B cell (primary cell): ENCODE data around the gene LRSAM1. TPM values are rescaled to one million over a fixed set of nuclear protein-coding genes. Genes with fewer than 3 reads are reported as not detected.

ENCODE experiments used
- ATAC-seq: fragments of 200-7000 bp; cut with Tn5 transposase; one replicate; pipeline ENCODE4 v1.10.0; 2021; ENCODE audit warnings: low read depth, mild to moderate bottlenecking, moderate number of reproducible peaks, moderate library complexity
- CTCF ChIA-PET: fragments of 350-600 bp; sonication (Branson Sonifier 250); formaldehyde crosslinking; loops from one replicate; lab custom pipeline; 2021; ENCODE audit warnings: antibody characterized with exemption, inconsistent platforms; lab: Charles Lee
- POLR2A ChIA-PET: fragments of 350-600 bp; sonication (Branson Sonifier 250); formaldehyde crosslinking; loops from one replicate; lab custom pipeline; 2021; ENCODE audit warnings: antibody characterized with exemption; lab: Charles Lee
- DNase-seq: peaks from one replicate; pipeline ENCODE4 v3.0.0; 2013
- H2AFZ ChIP-seq: 2 replicates; pipeline ENCODE4 v1.6.1; 2012; ENCODE audit warnings: mild to moderate bottlenecking, low read depth, low read length; ENCODE audit not compliant: insufficient read depth, poor library complexity, severe bottlenecking
- H3K27ac ChIP-seq, 2 donors: 1 replicate in 1 of 2; 2 replicates in 1 of 2; pipeline ENCODE4 v1.5.1; 2012 to 2013; ENCODE audit warnings: low read length in 2 of 2, mild to moderate bottlenecking in 2 of 2, moderate library complexity in 1 of 2
- H3K27me3 ChIP-seq, 4 experiments: fragments of 200-600 bp in 1 of 4; sonication (generic) in 1 of 4; replicated peaks in 1 of 4; 1 replicate in 2 of 4; 2 replicates in 2 of 4; pipeline versions ENCODE4 v1.6.1 to v1.7.0; 2013 to 2016; ENCODE audit warnings: low read length in 3 of 4, mild to moderate bottlenecking in 2 of 4, mixed read lengths in 1 of 4, moderate library complexity in 1 of 4; ENCODE audit not compliant: insufficient read depth in 4 of 4, control insufficient read depth in 3 of 4; ENCODE audit errors: control extremely low read depth in 1 of 4
- H3K36me3 ChIP-seq, 2 experiments: replicated peaks in 1 of 2; 1 replicate in 1 of 2; 2 replicates in 1 of 2; pipeline versions ENCODE4 v1.6.1 to v1.7.1; 2013; ENCODE audit warnings: low read length in 1 of 2; ENCODE audit not compliant: insufficient read depth in 2 of 2, control insufficient read depth in 1 of 2; ENCODE audit errors: control extremely low read depth in 1 of 2, extremely low read depth in 1 of 2
- H3K4me1 ChIP-seq, 2 donors: fragments of 200-600 bp in 1 of 2; sonication (generic) in 1 of 2; 1 replicate in 1 of 2; 2 replicates in 1 of 2; pipeline versions ENCODE4 v1.5.1 to v1.6.1; 2013 to 2017; ENCODE audit warnings: low read length in 2 of 2; ENCODE audit not compliant: control insufficient read depth in 2 of 2, insufficient read depth in 2 of 2
- H3K4me2 ChIP-seq: replicated peaks from 2 replicates; pipeline ENCODE3; 2012; ENCODE audit warnings: mild to moderate bottlenecking, low read depth, low read length; ENCODE audit not compliant: poor library complexity, severe bottlenecking
- H3K4me3 ChIP-seq, 5 experiments: fragments of 200-600 bp in 1 of 5; sonication (generic) in 1 of 5; 1 replicate in 3 of 5; 2 replicates in 2 of 5; pipeline versions ENCODE4 v1.5.1 to v1.7.0; 2011 to 2016; ENCODE audit warnings: low read length in 4 of 5, mild to moderate bottlenecking in 4 of 5, low read depth in 2 of 5, control low read depth in 1 of 5, moderate library complexity in 1 of 5; ENCODE audit not compliant: insufficient read depth in 1 of 5; ENCODE audit errors: control extremely low read depth in 1 of 5, extremely low read depth in 1 of 5
- H3K79me2 ChIP-seq: fragments of 200-600 bp; sonication (generic); one replicate; pipeline ENCODE4 v1.6.0; 2016; ENCODE audit warnings: low read length; ENCODE audit not compliant: control insufficient read depth, insufficient read depth
- H3K9ac ChIP-seq: fragments of 200-600 bp; sonication (generic); 2 replicates; pipeline ENCODE4 v1.6.1; 2017; ENCODE audit warnings: mild to moderate bottlenecking, low read length, moderate library complexity
- H3K9me3 ChIP-seq, 3 donors: one replicate each; pipeline versions ENCODE4 v1.6.1 to v1.7.1; 2013; ENCODE audit warnings: low read length in 2 of 3; ENCODE audit not compliant: control insufficient read depth in 2 of 3, insufficient read depth in 1 of 3; ENCODE audit errors: control extremely low read depth in 1 of 3
- H4K20me1 ChIP-seq: 2 replicates; pipeline ENCODE4 v1.6.0; 2012; ENCODE audit warnings: mild to moderate bottlenecking, low read length; ENCODE audit not compliant: insufficient read depth, control insufficient read depth, poor library complexity, severe bottlenecking
- H3K27ac Mint-ChIP-seq: one replicate; pipeline ENCODE4 v1.8.0; 2021; ENCODE audit warnings: mixed read lengths
- H3K27me3 Mint-ChIP-seq: one replicate; pipeline ENCODE4 v1.8.0; 2021; ENCODE audit warnings: mixed read lengths
- H3K4me1 Mint-ChIP-seq: one replicate; pipeline ENCODE4 v1.8.0; 2021; ENCODE audit warnings: mixed read lengths
- H3K4me3 Mint-ChIP-seq: one replicate; pipeline ENCODE4 v1.8.0; 2021; ENCODE audit warnings: mixed read lengths
- H3K9me3 Mint-ChIP-seq: one replicate; pipeline ENCODE4 v1.8.0; 2022; ENCODE audit warnings: mixed read lengths; ENCODE audit not compliant: insufficient read depth
- CTCF ChIP-seq: fragments of 200-600 bp; IDR thresholded peaks from one replicate; pipeline ENCODE4 v1.8.0; 2022; ENCODE audit warnings: antibody characterized with exemption, mild to moderate bottlenecking
- EZH2 ChIP-seq: IDR thresholded peaks from 2 replicates; pipeline ENCODE4 v1.6.1; 2012; ENCODE audit warnings: borderline replicate concordance, low read depth, mild to moderate bottlenecking, moderate library complexity, low read length; ENCODE audit not compliant: insufficient read depth, poor library complexity, severe bottlenecking
- WGBS: methylation state at CpG from one replicate; pipeline ENCODE4 v1.1.5; 2013; ENCODE audit warnings: missing lambda C conversion rate; ENCODE audit not compliant: insufficient coverage; 5-methylcytosine and 5-hydroxymethylcytosine counted together
- intact Hi-C: fragments of 100-400 bp; cut with micrococcal nuclease; formaldehyde crosslinking; loops from one replicate; pipeline ENCODE4 v1.10.0; 2022
- polyA plus RNA-seq: library from polyadenylated mRNA; depleted of rRNA; stranded (reverse); fragments of >200 nt; gene quantifications from 2 replicates; pipeline ENCODE4 v1.2.3, GENCODE V29; 2012
- total RNA-seq, 2 donors: library from RNA; stranded (reverse); fragments of 120-200 nt in 1 of 2; gene quantifications; 1 replicate in 1 of 2; 2 replicates in 1 of 2; pipeline versions ENCODE4 v1.2.3 to v1.2.4, GENCODE V29; 2013 to 2022

LRSAM1 gene
- total and polyA plus RNA-seq, 2 donors (not counting 1 experiment from before 2014, with no cell fraction given): 30.6 to 39.8 TPM

GRCh38 chr9:127497656-127498290, 46.5 kb downstream of the LRSAM1 start:
- Histone ChIP-seq H3K9me3 (no peaks in the 10 kb centered on the region), H3K4me1 (no peaks in the 10 kb centered on the region), H2AFZ (no peak overlapping the region), H3K4me3 (no peak overlapping the region), H3K27ac (no peak overlapping the region), H3K27me3 (no peaks in the 10 kb centered on the region), H3K79me2 (no peaks in the 10 kb centered on the region), H3K36me3 (peaks cover 0 to 40% of the 10 kb centered on the region in 2 experiments), H4K20me1 (no peaks in the 10 kb centered on the region), H3K9ac (no peak overlapping the region), H3K4me2 (no peak overlapping the region)
- no peaks in the 10 kb centered on the region for H3K4me1 Mint-ChIP-seq
- DNase-seq (no peak), ATAC-seq (no peak)
- ChIA-PET CTCF (interaction anchor here (0.6 kb wide), 1 partner anchor 299 kb away, joined by 3 read pairs; no protein-coding TSS in a partner anchor), POLR2A (no interaction called here)
- H3K4me3 Mint-ChIP-seq: no peak overlapping the region
- H3K9me3 Mint-ChIP-seq: no peaks in the 10 kb centered on the region
- H3K27me3 Mint-ChIP-seq: no peaks in the 10 kb centered on the region
- no peak overlapping the region for H3K27ac Mint-ChIP-seq
- intact Hi-C loops: no loop called here
- no peak for TF ChIP-seq CTCF
- TF ChIP-seq EZH2: no peak
- WGBS: 100% methylated on average over 11 of the region's 13 CpGs

- H3K79me2 ChIP-seq: no peaks in the 10 kb centered on the region
- H3K9me3 ChIP-seq: no peaks in the 10 kb centered on the region
- H3K27ac ChIP-seq: no peak overlapping the region
- H3K9me3 Mint-ChIP-seq: no peaks in the 10 kb centered on the region
- H2AFZ ChIP-seq: no peak overlapping the region
- intact Hi-C loops: no loop called here
- H3K4me1 Mint-ChIP-seq: no peaks in the 10 kb centered on the region
- H3K4me3 ChIP-seq: no peak overlapping the region
- ATAC-seq (no peak), DNase-seq (no peak)
- POLR2A ChIA-PET: no interaction called here
- TF ChIP-seq EZH2: no peak
- TF ChIP-seq CTCF: no peak
- H3K27me3 ChIP-seq: no peaks in the 10 kb centered on the region
- no peaks in the 10 kb centered on the region for H3K4me1 ChIP-seq
- H3K9ac ChIP-seq: no peak overlapping the region
- H3K4me3 Mint-ChIP-seq: no peak overlapping the region
- no peak overlapping the region for H3K4me2 ChIP-seq
- no peaks in the 10 kb centered on the region for H4K20me1 ChIP-seq
- no peak overlapping the region for H3K27ac Mint-ChIP-seq
- no peaks in the 10 kb centered on the region for H3K27me3 Mint-ChIP-seq
- CTCF ChIA-PET: no interaction called here
- peaks cover 0 to 38% of the 10 kb centered on the region in 2 experiments for H3K36me3 ChIP-seq
- 92% methylated on average over 3 of the region's 5 CpGs for WGBS
Measured at GRCh38 chr9:127498298-127498697, 47.0 kb downstream of the LRSAM1 start.
